Measurements from ENCODE around the gene CLCN3. TPM values are rescaled to one million over a fixed set of nuclear protein-coding genes. Genes with fewer than 3 reads are reported as not detected.

Gene CLCN3
- total and polyA plus RNA-seq, 2 experiments from 2014 or later = 10.9 to 22.9 TPM

GRCh38 chr4:169757575-169758184 is 137.3 kb downstream of the CLCN3 start, which contains the start of gene HPF1:
Gene HPF1, minus strand, starts transcription at chr4:169757944. Its CDS starts 67 bp downstream, at chr4:169757877.
- ATAC-seq = peak; percentile 95
- H4K20me1 ChIP-seq (replicated peaks; ENCODE audit: insufficient read depth) = no peaks in the 10 kb centered on the region; the same call in 1 of the 2 replicates
- H3F3A ChIP-seq (replicated peaks; ENCODE audit: low read depth) = no peaks in the 10 kb centered on the region; the same call in 1 of the 2 replicates
- H3K4me3 ChIP-seq = peak within 1 kb of the TSS; percentile 82
- H3K27me3 ChIP-seq (ENCODE audit: insufficient read depth) = no peaks in the 10 kb centered on the region
- Mint-ChIP-seq H3K4me1 (peaks cover 20% of the 10 kb centered on the region), H3K36me3 (ENCODE audit: low read depth) (no peaks in the 10 kb centered on the region), H3K4me3 (peak within 1 kb of the TSS; percentile 91), H3K9me3 (no peaks in the 10 kb centered on the region), H3K27ac (peak within 1 kb of the TSS; percentile 92), H3K27me3 (ENCODE audit: insufficient read depth, low read depth, poor library complexity) (peaks cover 3% of the 10 kb centered on the region)
- no peaks in the 10 kb centered on the region for H3K9me2 ChIP-seq (ENCODE audit: insufficient read depth)
- H3K36me3 ChIP-seq (ENCODE audit: insufficient read depth) = no peaks in the 10 kb centered on the region; the same call in 1 of the 2 replicates
- H3K4me1 ChIP-seq (ENCODE audit: insufficient read depth) = peaks cover 24% of the 10 kb centered on the region
- peak within 1 kb of the TSS; percentile 85 for H3K27ac ChIP-seq (ENCODE audit: low read depth)
- H3K79me2 ChIP-seq (replicated peaks; ENCODE audit: insufficient read depth) = peaks cover 21% of the 10 kb centered on the region
- peak within 1 kb of the TSS; percentile 88 for H3K4me2 ChIP-seq
- TF ChIP-seq JUNB (IDR thresholded peaks at IDR 0.05; ENCODE audit: unreplicated experiment) (no peak), STAT1 (IDR thresholded peaks at IDR 0.05; ENCODE audit: unreplicated experiment) (no peak), CREB1 (CRISPR knock-in tag; IDR thresholded peaks at IDR 0.05; ENCODE audit: low read depth) (peak; percentile 41), POLR2AphosphoS5 (IDR thresholded peaks at IDR 0.05; ENCODE audit: low read depth) (peak; percentile 65; the same call in 1 of the 2 replicates), ZNF114 (CRISPR knock-in tag; IDR thresholded peaks at IDR 0.05) (no peak), EZH2phosphoT487 (IDR thresholded peaks at IDR 0.05; ENCODE audit: unreplicated experiment) (no peak), ZNF331 (CRISPR knock-in tag; IDR thresholded peaks at IDR 0.05; ENCODE audit: low read depth) (no peak), EZH2 (IDR thresholded peaks at IDR 0.05; ENCODE audit: low read depth, unreplicated experiment) (no peak), ETS1 (IDR thresholded peaks at IDR 0.05) (peak; percentile 58; the same call in 1 of the 2 replicates), NANOG (IDR thresholded peaks at IDR 0.05; ENCODE audit: borderline replicate concordance) (no peak)
- TF ChIP-seq, protein P1, sequence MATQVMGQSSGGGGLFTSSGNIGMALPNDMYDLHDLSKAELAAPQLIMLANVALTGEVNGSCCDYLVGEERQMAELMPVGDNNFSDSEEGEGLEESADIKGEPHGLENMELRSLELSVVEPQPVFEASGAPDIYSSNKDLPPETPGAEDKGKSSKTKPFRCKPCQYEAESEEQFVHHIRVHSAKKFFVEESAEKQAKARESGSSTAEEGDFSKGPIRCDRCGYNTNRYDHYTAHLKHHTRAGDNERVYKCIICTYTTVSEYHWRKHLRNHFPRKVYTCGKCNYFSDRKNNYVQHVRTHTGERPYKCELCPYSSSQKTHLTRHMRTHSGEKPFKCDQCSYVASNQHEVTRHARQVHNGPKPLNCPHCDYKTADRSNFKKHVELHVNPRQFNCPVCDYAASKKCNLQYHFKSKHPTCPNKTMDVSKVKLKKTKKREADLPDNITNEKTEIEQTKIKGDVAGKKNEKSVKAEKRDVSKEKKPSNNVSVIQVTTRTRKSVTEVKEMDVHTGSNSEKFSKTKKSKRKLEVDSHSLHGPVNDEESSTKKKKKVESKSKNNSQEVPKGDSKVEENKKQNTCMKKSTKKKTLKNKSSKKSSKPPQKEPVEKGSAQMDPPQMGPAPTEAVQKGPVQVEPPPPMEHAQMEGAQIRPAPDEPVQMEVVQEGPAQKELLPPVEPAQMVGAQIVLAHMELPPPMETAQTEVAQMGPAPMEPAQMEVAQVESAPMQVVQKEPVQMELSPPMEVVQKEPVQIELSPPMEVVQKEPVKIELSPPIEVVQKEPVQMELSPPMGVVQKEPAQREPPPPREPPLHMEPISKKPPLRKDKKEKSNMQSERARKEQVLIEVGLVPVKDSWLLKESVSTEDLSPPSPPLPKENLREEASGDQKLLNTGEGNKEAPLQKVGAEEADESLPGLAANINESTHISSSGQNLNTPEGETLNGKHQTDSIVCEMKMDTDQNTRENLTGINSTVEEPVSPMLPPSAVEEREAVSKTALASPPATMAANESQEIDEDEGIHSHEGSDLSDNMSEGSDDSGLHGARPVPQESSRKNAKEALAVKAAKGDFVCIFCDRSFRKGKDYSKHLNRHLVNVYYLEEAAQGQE (IDR thresholded peaks at IDR 0.05; ENCODE audit: unreplicated experiment) = no peak
- TF ChIP-seq, protein P2, sequence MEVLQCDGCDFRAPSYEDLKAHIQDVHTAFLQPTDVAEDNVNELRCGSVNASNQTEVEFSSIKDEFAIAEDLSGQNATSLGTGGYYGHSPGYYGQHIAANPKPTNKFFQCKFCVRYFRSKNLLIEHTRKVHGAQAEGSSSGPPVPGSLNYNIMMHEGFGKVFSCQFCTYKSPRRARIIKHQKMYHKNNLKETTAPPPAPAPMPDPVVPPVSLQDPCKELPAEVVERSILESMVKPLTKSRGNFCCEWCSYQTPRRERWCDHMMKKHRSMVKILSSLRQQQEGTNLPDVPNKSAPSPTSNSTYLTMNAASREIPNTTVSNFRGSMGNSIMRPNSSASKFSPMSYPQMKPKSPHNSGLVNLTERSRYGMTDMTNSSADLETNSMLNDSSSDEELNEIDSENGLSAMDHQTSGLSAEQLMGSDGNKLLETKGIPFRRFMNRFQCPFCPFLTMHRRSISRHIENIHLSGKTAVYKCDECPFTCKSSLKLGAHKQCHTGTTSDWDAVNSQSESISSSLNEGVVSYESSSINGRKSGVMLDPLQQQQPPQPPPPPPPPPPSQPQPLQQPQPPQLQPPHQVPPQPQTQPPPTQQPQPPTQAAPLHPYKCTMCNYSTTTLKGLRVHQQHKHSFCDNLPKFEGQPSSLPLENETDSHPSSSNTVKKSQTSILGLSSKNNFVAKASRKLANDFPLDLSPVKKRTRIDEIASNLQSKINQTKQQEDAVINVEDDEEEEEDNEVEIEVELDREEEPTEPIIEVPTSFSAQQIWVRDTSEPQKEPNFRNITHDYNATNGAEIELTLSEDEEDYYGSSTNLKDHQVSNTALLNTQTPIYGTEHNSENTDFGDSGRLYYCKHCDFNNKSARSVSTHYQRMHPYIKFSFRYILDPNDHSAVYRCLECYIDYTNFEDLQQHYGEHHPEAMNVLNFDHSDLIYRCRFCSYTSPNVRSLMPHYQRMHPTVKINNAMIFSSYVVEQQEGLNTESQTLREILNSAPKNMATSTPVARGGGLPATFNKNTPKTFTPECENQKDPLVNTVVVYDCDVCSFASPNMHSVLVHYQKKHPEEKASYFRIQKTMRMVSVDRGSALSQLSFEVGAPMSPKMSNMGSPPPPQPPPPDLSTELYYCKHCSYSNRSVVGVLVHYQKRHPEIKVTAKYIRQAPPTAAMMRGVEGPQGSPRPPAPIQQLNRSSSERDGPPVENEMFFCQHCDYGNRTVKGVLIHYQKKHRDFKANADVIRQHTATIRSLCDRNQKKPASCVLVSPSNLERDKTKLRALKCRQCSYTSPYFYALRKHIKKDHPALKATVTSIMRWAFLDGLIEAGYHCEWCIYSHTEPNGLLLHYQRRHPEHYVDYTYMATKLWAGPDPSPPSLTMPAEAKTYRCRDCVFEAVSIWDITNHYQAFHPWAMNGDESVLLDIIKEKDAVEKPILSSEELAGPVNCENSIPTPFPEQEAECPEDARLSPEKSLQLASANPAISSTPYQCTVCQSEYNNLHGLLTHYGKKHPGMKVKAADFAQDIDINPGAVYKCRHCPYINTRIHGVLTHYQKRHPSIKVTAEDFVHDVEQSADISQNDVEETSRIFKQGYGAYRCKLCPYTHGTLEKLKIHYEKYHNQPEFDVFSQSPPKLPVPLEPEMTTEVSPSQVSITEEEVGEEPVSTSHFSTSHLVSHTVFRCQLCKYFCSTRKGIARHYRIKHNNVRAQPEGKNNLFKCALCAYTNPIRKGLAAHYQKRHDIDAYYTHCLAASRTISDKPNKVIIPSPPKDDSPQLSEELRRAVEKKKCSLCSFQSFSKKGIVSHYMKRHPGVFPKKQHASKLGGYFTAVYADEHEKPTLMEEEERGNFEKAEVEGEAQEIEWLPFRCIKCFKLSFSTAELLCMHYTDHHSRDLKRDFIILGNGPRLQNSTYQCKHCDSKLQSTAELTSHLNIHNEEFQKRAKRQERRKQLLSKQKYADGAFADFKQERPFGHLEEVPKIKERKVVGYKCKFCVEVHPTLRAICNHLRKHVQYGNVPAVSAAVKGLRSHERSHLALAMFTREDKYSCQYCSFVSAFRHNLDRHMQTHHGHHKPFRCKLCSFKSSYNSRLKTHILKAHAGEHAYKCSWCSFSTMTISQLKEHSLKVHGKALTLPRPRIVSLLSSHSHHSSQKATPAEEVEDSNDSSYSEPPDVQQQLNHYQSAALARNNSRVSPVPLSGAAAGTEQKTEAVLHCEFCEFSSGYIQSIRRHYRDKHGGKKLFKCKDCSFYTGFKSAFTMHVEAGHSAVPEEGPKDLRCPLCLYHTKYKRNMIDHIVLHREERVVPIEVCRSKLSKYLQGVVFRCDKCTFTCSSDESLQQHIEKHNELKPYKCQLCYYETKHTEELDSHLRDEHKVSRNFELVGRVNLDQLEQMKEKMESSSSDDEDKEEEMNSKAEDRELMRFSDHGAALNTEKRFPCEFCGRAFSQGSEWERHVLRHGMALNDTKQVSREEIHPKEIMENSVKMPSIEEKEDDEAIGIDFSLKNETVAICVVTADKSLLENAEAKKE (CRISPR knock-in tag; IDR thresholded peaks at IDR 0.05) = no peak
- TF ChIP-seq, protein P3, sequence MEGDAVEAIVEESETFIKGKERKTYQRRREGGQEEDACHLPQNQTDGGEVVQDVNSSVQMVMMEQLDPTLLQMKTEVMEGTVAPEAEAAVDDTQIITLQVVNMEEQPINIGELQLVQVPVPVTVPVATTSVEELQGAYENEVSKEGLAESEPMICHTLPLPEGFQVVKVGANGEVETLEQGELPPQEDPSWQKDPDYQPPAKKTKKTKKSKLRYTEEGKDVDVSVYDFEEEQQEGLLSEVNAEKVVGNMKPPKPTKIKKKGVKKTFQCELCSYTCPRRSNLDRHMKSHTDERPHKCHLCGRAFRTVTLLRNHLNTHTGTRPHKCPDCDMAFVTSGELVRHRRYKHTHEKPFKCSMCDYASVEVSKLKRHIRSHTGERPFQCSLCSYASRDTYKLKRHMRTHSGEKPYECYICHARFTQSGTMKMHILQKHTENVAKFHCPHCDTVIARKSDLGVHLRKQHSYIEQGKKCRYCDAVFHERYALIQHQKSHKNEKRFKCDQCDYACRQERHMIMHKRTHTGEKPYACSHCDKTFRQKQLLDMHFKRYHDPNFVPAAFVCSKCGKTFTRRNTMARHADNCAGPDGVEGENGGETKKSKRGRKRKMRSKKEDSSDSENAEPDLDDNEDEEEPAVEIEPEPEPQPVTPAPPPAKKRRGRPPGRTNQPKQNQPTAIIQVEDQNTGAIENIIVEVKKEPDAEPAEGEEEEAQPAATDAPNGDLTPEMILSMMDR (conservative IDR thresholded peaks at IDR 0.05; ENCODE audit: low read depth in 2 of 2) = no peak
- DNase-seq (ENCODE audit: low spot score) = peak; percentile 99
- H2AFZ ChIP-seq = peak within 1 kb of the TSS; percentile 91

Measured in GM23338 (cell line).